Parietal lobe (tissue), 1 donor: ENCODE measurements around the gene ZNF865. TPM values are rescaled to one million over a fixed set of nuclear protein-coding genes. Genes with fewer than 3 reads are reported as not detected.

Experiments used
- total RNA-seq: library from RNA; depleted of rRNA; stranded (reverse); fragments of >200 nt; gene quantifications from one replicate; pipeline ENCODE4 v1.2.3, GENCODE V29; 2014

ZNF865 gene
- total RNA-seq, result 3.1 TPM

DNA sequence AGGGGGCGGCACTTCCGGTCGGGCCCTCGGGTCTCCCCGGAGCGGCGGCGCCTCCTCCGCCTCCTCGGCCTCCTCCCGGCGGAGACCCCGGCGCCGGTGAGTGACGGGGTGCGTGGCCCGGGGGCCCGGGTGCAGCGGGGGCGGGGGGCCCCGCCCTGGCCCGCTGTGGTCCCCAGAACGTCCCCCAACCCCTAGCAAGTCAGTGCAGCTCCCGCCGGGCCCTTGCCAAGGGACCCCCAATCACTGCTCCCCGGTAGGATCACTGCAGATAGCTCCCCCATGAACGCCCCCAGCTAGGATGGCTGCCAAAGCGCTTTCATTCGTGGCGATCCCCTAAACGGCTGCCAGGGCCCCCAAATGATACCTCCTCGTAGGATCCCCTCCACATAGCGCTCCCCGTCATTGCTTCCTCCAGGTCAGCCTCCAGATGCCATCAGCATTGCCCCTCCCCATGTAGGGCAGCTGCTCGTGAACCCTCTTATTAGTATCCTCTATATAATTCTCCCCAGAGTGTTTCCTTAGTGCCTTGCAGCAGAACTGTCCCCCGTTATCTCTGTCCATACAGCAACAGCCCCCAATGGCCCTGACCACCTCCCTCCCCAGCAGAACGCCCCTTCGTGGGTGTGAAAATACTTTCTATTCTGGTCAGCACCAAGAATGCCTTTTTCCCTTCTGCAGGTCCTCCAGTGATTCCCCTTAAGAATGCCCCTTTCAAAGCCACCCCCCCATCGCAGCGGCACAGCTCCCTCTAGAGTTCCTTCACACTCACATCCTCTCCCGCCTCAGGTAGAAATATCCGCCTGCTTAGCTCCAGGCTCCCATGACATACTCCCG lies at the start of gene ZNF865:
TSS of gene ZNF865 (plus strand) at position 11 of the 834 bp plus-strand sequence. CDS start 7,972 bp downstream, outside the sequence.

DNA sequence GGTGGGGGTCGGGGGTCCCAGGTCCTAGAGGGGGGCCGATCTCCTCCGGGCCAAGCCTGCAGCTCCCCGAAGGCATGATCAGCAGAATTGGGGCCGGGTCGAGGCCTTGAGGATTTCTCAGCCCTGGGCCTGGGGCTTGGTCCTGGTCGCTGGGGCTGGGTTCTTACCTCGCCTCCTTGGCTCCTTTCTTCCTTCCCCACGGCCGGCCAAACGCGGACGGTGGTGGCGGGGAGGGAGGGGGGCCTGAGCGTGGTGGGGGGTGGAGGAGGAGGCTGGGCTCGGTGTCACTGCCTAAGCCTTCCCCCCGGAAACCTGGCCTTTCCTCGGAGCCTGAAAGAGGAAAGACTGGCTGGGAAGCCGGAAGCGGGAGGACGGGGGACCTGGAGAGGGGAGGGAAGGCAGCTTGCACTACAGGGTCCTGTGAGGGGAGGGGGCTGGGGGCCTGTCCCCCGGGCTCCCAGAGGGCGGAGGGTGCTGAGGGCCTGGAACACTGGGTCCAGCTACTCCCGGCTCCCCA lies 24.8 kb upstream of the ZNF865 start, which contains the start of gene ZNF579:
TSS of gene ZNF579 (minus strand) at position 221 of the 517 bp plus-strand sequence. CDS start 1,209 bp downstream, outside the sequence.

DNA sequence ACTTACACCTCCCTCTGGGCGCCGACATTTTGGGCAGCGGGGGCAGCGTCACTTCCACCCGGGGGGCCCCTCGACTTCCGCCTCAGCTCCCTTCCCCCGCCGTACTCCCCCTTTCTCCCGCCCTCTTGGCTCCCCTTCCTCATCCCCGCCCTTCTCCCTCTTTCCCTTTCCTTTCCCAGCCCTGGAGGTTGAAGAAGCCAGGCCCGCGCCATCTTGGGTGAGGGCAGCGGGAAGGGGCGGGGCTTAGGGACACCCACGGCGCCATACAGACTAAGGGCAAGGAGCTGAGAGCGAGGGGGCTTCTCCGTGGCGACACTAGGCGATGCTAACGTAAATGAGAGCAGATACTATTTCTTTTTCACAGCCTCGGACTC lies 6.0 kb upstream of the ZNF865 start, which contains the start of gene FIZ1:
TSS of gene FIZ1 (minus strand) at position 50 of the 374 bp plus-strand sequence. CDS start 1,652 bp downstream, outside the sequence.

DNA sequence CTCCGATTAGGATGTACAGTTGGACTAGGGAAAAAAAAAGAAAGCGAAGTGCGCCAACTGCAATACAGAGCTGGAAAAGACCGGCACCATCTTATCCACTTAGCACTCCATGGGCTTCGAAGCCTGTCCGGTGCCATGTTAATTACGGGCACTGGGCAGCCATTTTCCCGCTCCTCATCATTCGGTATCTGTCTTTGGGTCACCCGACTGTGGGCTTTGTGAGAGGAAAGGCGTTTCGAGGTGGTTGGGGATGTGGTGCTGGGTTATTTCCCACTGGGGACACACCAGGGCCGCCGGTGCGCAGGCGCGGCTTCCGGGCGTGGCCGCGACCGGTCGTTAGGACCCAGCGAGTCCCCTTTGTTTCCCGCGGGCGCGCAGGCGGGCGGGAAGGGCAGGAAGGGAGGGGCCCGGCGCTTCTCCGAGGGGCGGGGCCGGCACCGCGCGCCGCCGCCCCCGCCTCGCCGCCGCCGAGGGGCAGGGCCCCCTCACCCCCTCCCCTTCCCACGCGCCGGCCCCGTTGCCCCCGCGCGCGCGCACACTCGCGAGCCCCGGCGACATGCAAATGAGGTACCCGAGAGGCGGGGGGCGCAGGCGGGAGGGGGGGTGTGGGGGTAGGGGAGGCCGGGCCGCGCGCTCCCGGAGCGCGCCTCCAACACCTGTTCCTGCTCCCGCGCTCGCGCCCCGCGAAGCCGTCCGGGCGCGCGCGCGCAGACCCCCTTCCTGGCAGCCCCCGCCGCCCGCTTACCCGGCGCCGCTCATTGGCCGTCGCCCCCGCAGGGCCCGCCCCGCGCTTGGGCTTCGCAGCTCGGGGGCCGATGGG lies 5.4 kb upstream of the ZNF865 start, which contains the start of gene ZNF524:
TSS of gene ZNF524 (plus strand) at position 447 of the 820 bp plus-strand sequence. CDS start 1,825 bp downstream, outside the sequence.

DNA sequence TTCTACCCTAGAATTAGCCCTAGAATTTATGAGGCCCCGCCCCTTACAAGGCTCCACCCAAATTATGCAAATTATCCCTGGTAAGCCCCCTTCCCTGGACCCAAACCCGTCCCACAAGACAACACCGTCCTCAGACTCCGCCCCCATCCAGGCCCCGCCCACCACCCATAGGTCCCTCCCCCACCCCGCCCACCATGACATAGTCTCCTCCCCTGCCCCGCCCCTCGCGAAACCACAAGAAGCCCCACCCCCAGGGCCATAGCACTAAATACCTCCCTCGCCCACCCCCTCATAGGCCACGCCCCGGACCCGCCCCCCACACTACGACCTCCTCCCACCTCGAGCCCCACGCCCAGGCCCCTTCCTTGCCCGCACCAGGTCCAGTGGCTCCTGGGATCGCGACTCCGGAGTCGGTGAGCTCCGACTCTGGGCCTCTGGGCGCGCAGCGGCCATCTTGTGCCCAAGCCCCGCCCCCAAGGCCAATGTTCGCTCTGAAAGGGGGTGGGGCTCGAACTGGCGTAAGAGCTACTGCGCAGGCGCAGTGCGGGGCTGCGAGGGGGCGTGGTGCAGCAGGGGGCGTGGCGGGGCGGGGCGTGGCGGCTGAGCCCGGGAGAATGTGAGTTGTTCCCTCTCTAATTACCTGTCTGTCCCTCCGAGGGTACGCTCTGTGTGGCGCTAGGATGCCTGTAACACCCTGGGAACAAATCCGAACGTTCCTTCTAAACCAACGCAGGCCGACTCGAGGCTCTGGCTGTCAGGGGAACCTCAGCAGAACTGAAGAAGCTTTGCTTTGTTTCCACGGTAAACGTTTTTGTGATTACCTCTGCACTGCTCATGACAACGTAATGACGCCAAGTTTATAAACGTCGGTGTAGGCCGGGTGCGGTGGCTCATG lies 18.9 kb downstream of the ZNF865 start, which contains the start of gene ZNF784:
TSS of gene ZNF784 (minus strand) at position 458 of the 895 bp plus-strand sequence. CDS start at position 453, 5 bp downstream.

DNA sequence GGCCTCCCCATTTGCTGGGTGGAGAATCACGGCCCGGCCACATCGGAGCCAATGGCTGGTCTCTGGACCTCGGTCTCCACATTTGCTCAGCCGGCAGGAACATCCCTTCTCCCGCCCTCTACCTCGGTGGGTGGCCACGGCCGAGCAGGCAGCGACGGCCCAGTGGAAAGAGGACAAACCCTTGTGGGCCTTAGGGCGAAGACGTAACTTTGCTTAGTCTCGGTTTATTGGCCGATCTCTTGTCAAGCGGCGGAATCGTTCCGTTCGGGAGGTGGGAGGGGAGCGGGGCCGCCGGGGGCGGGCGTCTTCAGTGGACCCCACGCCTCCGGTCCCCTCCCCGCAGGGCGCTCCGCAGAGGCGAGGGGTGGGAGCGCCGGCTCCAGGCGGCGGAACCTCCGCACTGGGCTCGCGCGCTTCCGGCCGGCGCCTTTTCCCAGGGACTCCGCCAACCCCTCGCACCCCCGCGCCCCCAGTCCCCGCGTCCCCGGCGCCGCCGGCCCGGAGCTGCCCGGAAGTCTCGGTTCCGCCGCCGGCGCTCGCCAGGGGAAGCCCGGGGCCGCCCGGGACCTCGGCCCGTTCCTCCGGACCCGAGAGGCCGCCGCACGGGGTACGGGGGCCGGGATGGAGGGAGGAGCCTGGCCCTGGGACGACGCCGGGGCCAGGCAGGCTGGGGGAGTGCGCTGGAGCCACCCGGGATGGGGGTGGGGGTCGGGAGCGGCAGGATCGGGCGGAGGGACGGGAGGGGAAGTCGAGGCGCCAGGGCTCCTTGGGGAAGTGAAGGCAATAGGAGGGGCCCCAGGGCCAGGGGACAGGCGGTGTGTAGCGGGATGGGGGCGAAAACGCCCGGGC lies 35.4 kb downstream of the ZNF865 start, which contains the start of gene ZNF580:
TSS of gene ZNF580 (plus strand) at position 426 of the 849 bp plus-strand sequence. CDS start 1,507 bp downstream, outside the sequence.

DNA sequence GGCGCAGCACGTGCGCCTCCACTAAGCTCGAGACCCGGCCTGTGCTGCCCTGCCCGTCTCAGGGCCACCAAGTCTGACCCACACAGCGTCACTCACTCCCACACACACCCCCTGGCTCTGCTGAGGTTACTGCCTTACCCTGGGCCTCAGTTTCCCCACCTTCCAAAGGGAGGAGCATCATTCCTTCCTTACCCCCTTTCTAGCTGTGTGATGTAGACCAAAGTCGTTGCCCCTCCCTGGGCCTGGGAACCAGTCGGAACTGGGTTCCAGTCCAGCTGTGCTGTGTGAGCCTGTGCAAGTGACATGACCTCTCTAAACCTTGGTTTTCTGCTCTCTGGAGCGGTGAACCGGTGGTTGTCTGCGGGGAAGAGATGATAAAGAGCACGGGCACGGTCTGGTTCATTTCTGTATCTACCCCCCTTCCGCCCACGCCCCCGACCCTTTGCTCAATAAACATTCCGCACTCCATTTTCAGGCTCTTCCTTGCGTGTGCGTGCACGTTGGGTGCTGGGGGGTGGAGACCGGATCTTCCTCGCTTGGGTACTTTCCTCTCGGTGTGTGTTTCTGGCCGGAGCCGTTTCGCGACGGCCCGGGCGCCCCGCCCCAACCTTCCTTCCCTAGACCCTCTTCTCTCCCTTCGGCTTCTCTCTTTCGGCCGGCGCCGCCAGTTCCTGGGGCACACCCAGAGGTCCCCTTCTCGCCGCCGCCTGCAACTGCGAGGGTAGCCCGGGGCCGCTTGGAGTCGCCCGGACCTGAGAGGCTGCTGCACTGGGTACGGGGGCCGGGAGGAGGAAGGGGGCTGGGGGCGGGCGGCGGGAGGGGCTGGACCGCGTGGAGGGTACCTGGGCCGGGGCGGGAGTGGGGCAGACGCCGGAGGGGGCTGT lies 37.8 kb downstream of the ZNF865 start, which contains the start of gene ZNF581:
TSS of gene ZNF581 (plus strand) at position 647 of the 884 bp plus-strand sequence. CDS start 923 bp downstream, outside the sequence.

DNA sequence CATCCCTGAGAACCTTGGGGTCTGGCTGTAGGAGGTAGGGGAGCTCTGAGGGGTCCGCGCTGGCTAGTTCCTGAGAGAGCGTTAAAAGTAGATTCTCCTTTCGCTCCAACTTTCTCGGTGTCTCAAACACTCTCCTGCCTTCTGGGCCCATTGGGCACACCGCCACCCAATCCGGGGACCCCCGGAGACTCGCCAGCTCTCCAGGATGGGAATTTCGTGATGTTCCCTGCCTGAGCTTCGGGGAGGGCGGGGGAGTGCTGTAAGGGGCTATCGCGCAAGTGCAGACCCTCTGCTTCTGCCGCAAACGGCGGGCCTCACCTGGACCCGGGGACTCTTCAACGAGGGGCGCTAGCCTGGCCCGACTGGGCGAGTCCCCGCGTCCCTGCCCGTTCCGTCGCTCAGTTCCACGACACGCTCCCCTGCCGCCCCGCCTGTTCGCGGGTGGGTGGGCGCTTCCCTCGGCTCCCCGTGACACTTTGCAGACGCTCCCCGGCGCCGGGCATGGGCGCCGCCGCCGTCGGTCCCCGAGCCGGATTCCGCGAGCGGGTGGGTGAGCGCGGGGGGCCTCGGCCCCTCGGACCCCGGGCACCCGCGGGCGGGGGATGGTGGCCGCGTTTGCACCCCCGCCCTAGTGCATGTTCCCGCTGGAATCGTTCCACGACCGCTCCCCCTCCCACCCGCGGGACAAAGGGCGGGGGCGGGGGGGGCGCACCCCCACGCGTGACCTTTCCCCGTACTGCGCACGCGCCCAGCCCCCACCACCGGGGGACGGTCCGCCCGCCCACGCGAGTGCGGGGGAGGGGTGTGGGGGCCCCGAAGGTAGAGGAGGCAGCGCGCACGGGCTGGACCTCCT lies 42.5 kb downstream of the ZNF865 start, which contains the start of gene CCDC106:
TSS of gene CCDC106 (plus strand) at position 481 of the 853 bp plus-strand sequence. CDS start 835 bp downstream, outside the sequence.

DNA sequence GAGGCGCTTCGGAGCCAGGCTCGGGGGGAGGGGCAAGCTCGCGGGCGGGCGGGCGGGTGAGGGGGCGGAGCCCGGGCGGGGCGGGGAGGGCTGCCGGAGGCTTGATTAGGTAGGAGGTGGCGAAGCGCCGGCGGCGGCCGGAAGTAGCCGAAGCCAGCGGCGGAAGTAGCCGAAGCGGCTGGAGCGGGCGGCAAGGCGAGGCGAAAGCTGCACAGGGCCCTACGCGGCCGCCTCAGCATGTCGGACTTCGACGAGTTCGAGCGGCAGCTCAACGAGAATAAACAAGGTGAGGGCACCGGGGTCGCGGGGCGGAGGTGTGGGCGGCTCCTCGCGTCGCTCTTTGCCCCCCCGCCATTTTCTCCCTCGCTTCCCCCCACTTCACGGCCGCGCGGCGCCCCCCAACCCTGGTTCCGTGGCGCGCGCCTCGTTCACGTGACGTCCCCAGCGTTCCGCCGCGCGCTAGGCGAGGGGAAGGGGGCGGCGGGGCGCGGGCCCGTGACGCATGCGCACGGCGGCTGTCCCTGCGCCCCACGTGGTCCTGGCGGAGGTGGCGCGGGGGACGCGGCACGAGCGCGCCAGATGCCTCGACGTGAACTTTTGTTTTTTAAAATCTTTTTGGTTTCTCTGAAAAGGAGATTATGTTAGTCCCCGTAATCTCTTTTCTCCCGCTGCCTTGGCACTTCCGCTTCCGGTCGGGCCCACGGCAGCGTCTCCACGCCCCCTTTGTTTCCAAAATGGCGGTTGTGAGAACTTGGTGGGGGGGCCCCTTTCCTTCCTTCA lies 49.6 kb downstream of the ZNF865 start, which contains the start of gene U2AF2:
TSS of gene U2AF2 (plus strand) at position 168 of the 780 bp plus-strand sequence. CDS start at position 238, 70 bp downstream.

Other genes starting within 250 kb of the ZNF865 start
- gene GARIN5B, start 242.4 kb upstream of the ZNF865 start, total RNA-seq, result not detected
- not detected for gene IL11, start 235.2 kb upstream of the ZNF865 start, total RNA-seq
- not detected for gene TMEM190, start 228.8 kb upstream of the ZNF865 start, total RNA-seq
- gene TMEM238, start 221.4 kb upstream of the ZNF865 start, total RNA-seq, result not detected
- gene RPL28, start 219.7 kb upstream of the ZNF865 start, total RNA-seq, result 157 TPM
- 22.8 TPM for gene UBE2S, start 197.9 kb upstream of the ZNF865 start, total RNA-seq
- 8.5 TPM for gene SHISA7, start 162.3 kb upstream of the ZNF865 start, total RNA-seq
- gene ISOC2, start 144.0 kb upstream of the ZNF865 start, total RNA-seq, result 13.1 TPM
- gene C19orf85, start 140.9 kb upstream of the ZNF865 start, total RNA-seq, result not detected
- gene ZNF628, start 129.0 kb upstream of the ZNF865 start, total RNA-seq, result 1.6 TPM
- 12.5 TPM for gene NAT14, start 120.5 kb upstream of the ZNF865 start, total RNA-seq
- 0.63 TPM for gene SSC5D, start 117.2 kb upstream of the ZNF865 start, total RNA-seq
- not detected for gene SBK2, start 68.5 kb upstream of the ZNF865 start, total RNA-seq
- gene SBK3, start 60.1 kb upstream of the ZNF865 start, total RNA-seq, result not detected
- 2.8 TPM for gene ZNF579, start 24.8 kb upstream of the ZNF865 start, total RNA-seq
- gene FIZ1, start 6.1 kb upstream of the ZNF865 start, total RNA-seq, result 3.8 TPM
- 4.7 TPM for gene ZNF524, start 5.4 kb upstream of the ZNF865 start, total RNA-seq
- gene ZNF784, start 18.9 kb downstream of the ZNF865 start, total RNA-seq, result 4.7 TPM
- gene ZNF580, start 35.4 kb downstream of the ZNF865 start, total RNA-seq, result 7.2 TPM
- gene ZNF581, start 38.0 kb downstream of the ZNF865 start, total RNA-seq, result 10.3 TPM
- 9.7 TPM for gene CCDC106, start 42.6 kb downstream of the ZNF865 start, total RNA-seq
- 76.7 TPM for gene U2AF2, start 49.4 kb downstream of the ZNF865 start, total RNA-seq
- gene EPN1, start 69.6 kb downstream of the ZNF865 start, total RNA-seq, result 33.8 TPM
- not detected for gene NLRP9, start 132.8 kb downstream of the ZNF865 start, total RNA-seq
- not detected for gene RFPL4A, start 153.4 kb downstream of the ZNF865 start, total RNA-seq
- gene RFPL4AL1, start 163.5 kb downstream of the ZNF865 start, total RNA-seq, result not detected
- gene NLRP11, start 226.4 kb downstream of the ZNF865 start, total RNA-seq, result not detected
- gene NLRP4, start 230.9 kb downstream of the ZNF865 start, total RNA-seq, result not detected